Measurements from ENCODE around the gene SLC2A9.

Gene SLC2A9

DNA sequence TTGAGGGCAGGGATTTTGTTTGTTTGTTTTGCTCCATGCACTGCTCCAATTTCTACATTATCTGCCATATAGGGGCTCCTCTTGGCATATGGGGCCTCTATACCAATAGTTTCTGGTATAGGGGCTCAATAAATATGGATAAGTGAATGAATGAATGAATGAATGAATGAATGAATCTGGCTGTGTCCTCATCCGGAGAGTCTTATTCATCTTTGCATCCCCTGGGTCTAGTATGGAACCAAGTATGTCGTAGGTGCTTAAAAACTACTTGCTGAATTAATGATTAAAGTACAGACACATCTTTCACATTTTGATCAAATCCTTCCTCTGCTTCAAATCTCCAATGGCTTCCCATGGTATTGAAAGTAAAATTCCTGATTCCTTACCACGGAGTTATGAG is 159.7 kb downstream of the SLC2A9 start:
- H4K20me1 ChIP-seq (ENCODE audit: insufficient read depth, low read length), result no peaks in the 10 kb centered on the region
- H3K4me3 ChIP-seq (ENCODE audit: low read length), result no peak overlapping the region
- no peaks in the 10 kb centered on the region for H3K27me3 ChIP-seq (replicated peaks; ENCODE audit: insufficient read depth, low read length)
- H3K27ac ChIP-seq (ENCODE audit: low read length), result no peak overlapping the region
- no peaks in the 10 kb centered on the region for H3K9me2 ChIP-seq (replicated peaks; ENCODE audit: insufficient read depth, low read length)
- no peaks in the 10 kb centered on the region for H3K36me3 ChIP-seq (replicated peaks; ENCODE audit: insufficient read depth, low read length)
- no peaks in the 10 kb centered on the region for H3F3A ChIP-seq (ENCODE audit: insufficient read depth, low read length)
- no peak for DNase-seq
- no peak overlapping the region for H3K4me2 ChIP-seq (ENCODE audit: low read depth, low read length)
- no peak overlapping the region for H3K9ac ChIP-seq (ENCODE audit: low read length)
- no peaks in the 10 kb centered on the region for H3K79me2 ChIP-seq (ENCODE audit: low read length)
- no peak for TF ChIP-seq EZH2 (optimal IDR thresholded peaks at IDR 0.05; ENCODE audit: low read depth, low read length)
- H3K9me3 ChIP-seq (replicated peaks; ENCODE audit: insufficient read depth, low read length), result no peaks in the 10 kb centered on the region
- no peaks in the 10 kb centered on the region for H3K4me1 ChIP-seq (ENCODE audit: low read length)
- no peak overlapping the region for H2AFZ ChIP-seq (ENCODE audit: low read length)

DNA sequence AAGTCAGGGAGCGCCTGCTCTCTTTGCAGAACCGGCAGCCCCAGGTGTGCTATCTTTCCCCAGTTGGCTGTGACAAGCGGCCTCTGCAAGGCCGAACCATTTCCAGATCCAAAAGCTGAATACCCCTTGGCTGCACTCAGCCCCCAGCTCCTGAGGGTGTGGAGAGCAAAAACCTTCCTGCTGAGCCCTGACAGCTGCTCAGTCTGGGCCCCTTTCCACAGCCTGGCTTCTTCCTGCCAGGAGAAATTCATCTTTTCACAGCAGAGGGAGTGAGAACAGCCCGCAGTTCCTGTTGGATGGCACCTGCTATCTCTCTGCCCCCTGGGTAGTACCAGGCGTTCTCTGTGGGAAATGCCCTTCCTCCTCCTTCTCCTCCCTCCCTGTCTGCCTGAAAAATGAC is 161.5 kb downstream of the SLC2A9 start:
- TF ChIP-seq CTCF (IDR thresholded peaks at IDR 0.05; ENCODE audit: low read length), result no peak
- no peak for TF ChIP-seq EZH2 (optimal IDR thresholded peaks at IDR 0.05; ENCODE audit: low read depth, low read length)
- TF ChIP-seq EZH2phosphoT487 (IDR thresholded peaks at IDR 0.05; ENCODE audit: low read length), result no peak
- no peak overlapping the region for H3K4me2 ChIP-seq (ENCODE audit: low read depth, low read length)

DNA sequence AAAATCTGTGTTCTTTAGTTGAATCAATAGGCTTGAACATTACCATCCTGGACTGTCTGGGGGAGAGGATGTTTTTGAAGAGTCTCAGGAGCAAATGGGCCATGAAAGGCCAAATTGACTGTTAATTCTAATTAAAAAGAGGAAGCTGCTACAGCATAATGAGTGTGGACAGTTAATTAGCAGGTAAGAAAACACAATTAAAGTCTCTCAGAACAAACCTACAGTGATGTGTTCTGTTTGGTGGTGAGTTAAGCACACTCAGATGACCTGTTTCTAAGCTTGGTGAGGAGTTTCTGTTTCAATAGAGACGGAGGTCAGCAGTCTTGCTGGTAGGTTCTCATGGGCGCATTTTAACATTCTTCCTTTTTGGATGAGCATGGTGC is 171.8 kb downstream of the SLC2A9 start:
- Histone ChIP-seq H3F3A (ENCODE audit: insufficient read depth, low read length) (no peaks in the 10 kb centered on the region), H3K27ac (ENCODE audit: low read length) (no peak overlapping the region), H3K9me2 (replicated peaks; ENCODE audit: insufficient read depth, low read length) (no peaks in the 10 kb centered on the region), H3K4me1 (ENCODE audit: low read length) (no peaks in the 10 kb centered on the region), H3K4me2 (ENCODE audit: low read depth, low read length) (no peak overlapping the region), H2AFZ (ENCODE audit: low read length) (no peak overlapping the region), H3K9ac (ENCODE audit: low read length) (no peak overlapping the region), H3K36me3 (replicated peaks; ENCODE audit: insufficient read depth, low read length) (no peaks in the 10 kb centered on the region), H3K9me3 (replicated peaks; ENCODE audit: insufficient read depth, low read length) (no peaks in the 10 kb centered on the region), H3K79me2 (ENCODE audit: low read length) (no peaks in the 10 kb centered on the region), H4K20me1 (ENCODE audit: insufficient read depth, low read length) (no peaks in the 10 kb centered on the region), H3K27me3 (replicated peaks; ENCODE audit: insufficient read depth, low read length) (no peaks in the 10 kb centered on the region), H3K4me3 (ENCODE audit: low read length) (no peak overlapping the region)
- no peak for DNase-seq
- no peak for TF ChIP-seq EZH2 (optimal IDR thresholded peaks at IDR 0.05; ENCODE audit: low read depth, low read length)
- no peak for TF ChIP-seq CTCF (IDR thresholded peaks at IDR 0.05; ENCODE audit: low read length)
- no peak for TF ChIP-seq EZH2phosphoT487 (IDR thresholded peaks at IDR 0.05; ENCODE audit: low read length)

More for the DNA sequence above, 161.5 kb downstream of the SLC2A9 start:
- H2AFZ ChIP-seq (ENCODE audit: low read length), result no peak overlapping the region
- H3K9ac ChIP-seq (ENCODE audit: low read length), result no peak overlapping the region
- no peaks in the 10 kb centered on the region for H3F3A ChIP-seq (ENCODE audit: insufficient read depth, low read length)
- H3K4me3 ChIP-seq (ENCODE audit: low read length), result no peak overlapping the region
- no peaks in the 10 kb centered on the region for H3K27me3 ChIP-seq (replicated peaks; ENCODE audit: insufficient read depth, low read length)
- H3K4me1 ChIP-seq (ENCODE audit: low read length), result no peaks in the 10 kb centered on the region
- H3K27ac ChIP-seq (ENCODE audit: low read length), result no peak overlapping the region
- H3K9me2 ChIP-seq (replicated peaks; ENCODE audit: insufficient read depth, low read length), result no peaks in the 10 kb centered on the region
- no peak for DNase-seq
- no peaks in the 10 kb centered on the region for H3K79me2 ChIP-seq (ENCODE audit: low read length)
- no peaks in the 10 kb centered on the region for H3K9me3 ChIP-seq (replicated peaks; ENCODE audit: insufficient read depth, low read length)
- no peaks in the 10 kb centered on the region for H4K20me1 ChIP-seq (ENCODE audit: insufficient read depth, low read length)
- H3K36me3 ChIP-seq (replicated peaks; ENCODE audit: insufficient read depth, low read length), result no peaks in the 10 kb centered on the region

DNA sequence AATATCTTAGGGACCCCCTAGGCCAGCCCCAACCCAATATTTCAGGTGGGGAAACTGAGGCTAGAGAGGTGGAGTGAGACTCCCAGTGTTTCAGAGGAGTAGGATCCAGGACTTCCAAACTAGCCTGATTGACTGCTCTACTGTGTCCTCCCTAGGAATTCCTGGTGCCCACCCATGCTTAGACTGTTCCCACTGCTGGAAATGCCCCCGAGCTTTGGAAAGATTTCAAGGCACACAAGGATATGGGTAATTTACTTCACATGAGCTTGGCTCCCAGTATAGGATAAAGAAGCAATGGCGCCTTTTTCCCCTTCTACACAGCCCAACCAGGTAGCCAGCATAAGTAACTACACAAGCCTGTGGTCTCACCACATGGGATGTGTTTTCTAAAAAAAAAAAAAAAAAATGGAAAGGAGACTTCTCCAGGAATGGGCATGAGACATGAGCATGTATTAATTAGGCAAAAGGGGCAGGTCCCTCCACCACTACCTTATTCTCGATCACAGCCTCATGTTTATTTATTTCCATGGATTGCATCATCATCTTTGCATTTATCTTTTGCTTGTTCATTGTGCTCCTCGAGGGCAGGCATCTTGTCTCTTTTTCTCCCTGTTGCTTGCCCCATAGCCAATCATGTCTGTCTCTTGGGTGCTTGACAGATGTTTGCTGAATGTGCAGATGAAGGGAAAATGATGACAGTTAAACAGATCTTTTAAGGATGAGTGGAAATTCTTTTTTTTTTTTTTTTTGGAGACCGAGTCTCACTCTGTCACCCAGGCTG is 173.1 kb downstream of the SLC2A9 start:
- H4K20me1 ChIP-seq (ENCODE audit: insufficient read depth, low read length), result no peaks in the 10 kb centered on the region
- no peak overlapping the region for H3K4me3 ChIP-seq (ENCODE audit: low read length)
- no peak overlapping the region for H3K9ac ChIP-seq (ENCODE audit: low read length)
- H3K9me3 ChIP-seq (replicated peaks; ENCODE audit: insufficient read depth, low read length), result no peaks in the 10 kb centered on the region
- no peak for DNase-seq
- H3K36me3 ChIP-seq (replicated peaks; ENCODE audit: insufficient read depth, low read length), result no peaks in the 10 kb centered on the region
- H3F3A ChIP-seq (ENCODE audit: insufficient read depth, low read length), result no peaks in the 10 kb centered on the region
- no peaks in the 10 kb centered on the region for H3K79me2 ChIP-seq (ENCODE audit: low read length)
- no peak overlapping the region for H3K27ac ChIP-seq (ENCODE audit: low read length)
- no peaks in the 10 kb centered on the region for H3K27me3 ChIP-seq (replicated peaks; ENCODE audit: insufficient read depth, low read length)
- no peak overlapping the region for H2AFZ ChIP-seq (ENCODE audit: low read length)
- H3K9me2 ChIP-seq (replicated peaks; ENCODE audit: insufficient read depth, low read length), result no peaks in the 10 kb centered on the region
- H3K4me2 ChIP-seq (ENCODE audit: low read depth, low read length), result no peak overlapping the region
- TF ChIP-seq EZH2 (optimal IDR thresholded peaks at IDR 0.05; ENCODE audit: low read depth, low read length) (no peak), EZH2phosphoT487 (IDR thresholded peaks at IDR 0.05; ENCODE audit: low read length) (no peak), CTCF (IDR thresholded peaks at IDR 0.05; ENCODE audit: low read length) (no peak)
- no peaks in the 10 kb centered on the region for H3K4me1 ChIP-seq (ENCODE audit: low read length)
